ENCODE measurements around the gene SPATA46. TPM values are rescaled to one million over a fixed set of nuclear protein-coding genes. Genes with fewer than 3 reads are reported as not detected.

The SPATA46 gene
- total and polyA plus RNA-seq, 8 donors, result not detected

GRCh38 chr1:162367073-162367472 is 9.6 kb downstream of the SPATA46 start:
- Histone ChIP-seq H3K4me3 (no peak overlapping the region), H3K27me3 (no peaks in the 10 kb centered on the region), H3K4me1 (no peaks in the 10 kb centered on the region), H3K36me3 (no peaks in the 10 kb centered on the region), H3K27ac (no peak overlapping the region), H3K9me3 (no peaks in the 10 kb centered on the region)
- intact Hi-C loops (cut with DNase I), result no loop called here
- WGBS, 2 donors, result 93 to 95% methylated on average over 36 of the region's 36 CpGs
- TF ChIP-seq CTCF (IDR thresholded peaks at IDR 0.05), result no peak
- DNase-seq (no peak), ATAC-seq (no peak), FAIRE-seq (no peak)

DNA sequence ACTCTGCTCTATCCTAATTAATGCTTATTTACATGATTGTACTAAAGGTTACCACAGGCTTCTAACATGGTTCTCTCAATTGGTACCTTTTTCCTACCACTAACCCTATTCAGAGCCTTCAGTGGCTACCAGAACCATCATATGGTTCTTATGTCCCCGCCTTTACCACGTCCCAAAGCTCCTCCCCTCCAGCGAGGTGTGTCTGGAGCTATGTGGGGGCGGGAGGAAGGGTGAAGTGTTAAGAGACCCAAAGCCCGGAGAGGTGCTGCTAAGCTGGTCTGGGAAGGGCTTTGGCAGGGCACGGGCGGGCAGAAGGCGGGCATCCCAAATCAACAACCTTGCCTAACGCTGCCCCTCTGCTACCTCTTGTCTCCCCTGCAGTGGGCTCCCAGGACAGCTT is 10.0 kb downstream of the SPATA46 start:
- DNase-seq (no peak), FAIRE-seq (no peak), ATAC-seq (no peak)
- H3K4me3 ChIP-seq, result no peak overlapping the region
- H3K4me1 ChIP-seq, result no peaks in the 10 kb centered on the region
- WGBS, 2 donors, result 88 to 92% methylated on average over 9 of the region's 9 CpGs
- no peaks in the 10 kb centered on the region for H3K36me3 ChIP-seq
- H3K27ac ChIP-seq, result no peak overlapping the region
- TF ChIP-seq CTCF (IDR thresholded peaks at IDR 0.05), result no peak
- H3K9me3 ChIP-seq, result no peaks in the 10 kb centered on the region
- H3K27me3 ChIP-seq, result no peaks in the 10 kb centered on the region
- intact Hi-C loops (cut with DNase I), result no loop called here

DNA sequence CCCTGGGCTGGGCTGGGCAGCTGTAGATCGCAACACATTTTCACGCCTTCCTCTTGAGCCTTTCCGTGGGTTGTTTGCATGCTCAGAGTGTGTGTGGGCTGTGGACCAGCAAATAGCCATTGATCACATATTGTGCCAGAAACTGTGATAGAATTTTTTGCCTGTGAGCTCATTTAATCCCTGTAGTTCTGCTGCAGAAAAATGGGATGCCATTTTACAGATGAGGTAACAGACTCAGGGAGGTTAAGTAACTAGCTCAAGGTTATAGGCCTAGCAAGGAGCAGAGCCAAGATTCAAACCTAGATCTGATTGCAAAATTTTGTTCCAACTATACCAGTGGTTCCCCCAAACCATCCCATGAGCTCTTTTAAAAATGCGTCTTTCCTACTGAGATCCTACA is 10.5 kb downstream of the SPATA46 start:
- no peak for DNase-seq
- intact Hi-C loops (cut with DNase I), result no loop called here
- FAIRE-seq, result no peak
- Histone ChIP-seq H3K27me3 (no peaks in the 10 kb centered on the region), H3K4me3 (no peak overlapping the region), H3K9me3 (no peaks in the 10 kb centered on the region), H3K36me3 (no peaks in the 10 kb centered on the region), H3K27ac (no peak overlapping the region), H3K4me1 (no peaks in the 10 kb centered on the region)
- 66 to 70% methylated on average over 4 of the region's 4 CpGs for WGBS, 2 donors
- TF ChIP-seq CTCF (IDR thresholded peaks at IDR 0.05), result no peak
- no peak for ATAC-seq

DNA sequence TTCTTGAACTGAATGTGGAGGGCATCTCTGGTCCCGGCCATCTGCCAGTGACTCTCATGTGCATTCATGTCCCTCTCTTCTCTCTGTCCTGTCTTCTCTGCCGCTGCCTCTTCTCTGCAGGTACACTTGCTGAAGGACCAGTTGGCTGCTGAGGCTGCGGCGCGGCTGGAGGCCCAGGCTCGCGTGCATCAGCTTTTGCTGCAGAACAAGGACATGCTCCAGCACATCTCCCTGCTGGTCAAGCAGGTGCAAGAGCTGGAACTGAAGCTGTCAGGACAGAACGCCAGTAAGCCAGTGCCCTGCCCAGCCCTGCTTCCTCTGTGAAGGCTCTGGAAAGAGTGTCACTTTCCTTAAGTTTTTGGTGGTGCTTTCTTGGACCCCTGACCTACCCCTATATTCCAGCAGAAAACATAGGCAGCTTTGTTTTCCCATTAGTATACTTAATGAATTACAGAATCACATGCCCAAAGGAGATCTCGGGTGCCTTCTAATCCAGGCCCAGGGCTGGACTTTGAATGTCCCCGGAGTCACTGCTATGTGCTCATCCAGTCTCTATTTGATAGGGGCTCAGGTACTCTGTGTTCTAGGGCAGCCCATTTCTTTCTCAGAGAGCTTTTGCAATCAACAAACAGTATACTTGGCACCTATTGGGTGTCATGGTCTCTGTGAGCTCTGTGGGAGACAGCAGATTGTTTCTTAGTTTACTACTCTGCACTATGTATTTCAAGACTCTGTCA is 11.2 kb downstream of the SPATA46 start:
- intact Hi-C loops (cut with DNase I), result no loop called here
- Histone ChIP-seq H3K4me3 (no peak overlapping the region), H3K4me1 (no peaks in the 10 kb centered on the region), H3K27me3 (no peaks in the 10 kb centered on the region), H3K27ac (no peak overlapping the region), H3K9me3 (no peaks in the 10 kb centered on the region), H3K36me3 (no peaks in the 10 kb centered on the region)
- DNase-seq (no peak), FAIRE-seq (no peak), ATAC-seq (no peak)
- WGBS, 2 donors, result 90 to 96% methylated on average over 10 of the region's 10 CpGs
- TF ChIP-seq CTCF (IDR thresholded peaks at IDR 0.05), result no peak

GRCh38 chr1:162364498-162364897 is 12.2 kb downstream of the SPATA46 start:
- FAIRE-seq, result no peak
- no peak for ATAC-seq
- no peak for DNase-seq
- WGBS, 2 donors, result 94 to 100% methylated on average over 1 of the region's 1 CpG
- intact Hi-C loops (cut with DNase I), result no loop called here
- no peaks in the 10 kb centered on the region for H3K27me3 ChIP-seq
- H3K9me3 ChIP-seq, result no peaks in the 10 kb centered on the region
- H3K4me3 ChIP-seq, result no peak overlapping the region
- H3K27ac ChIP-seq, result no peak overlapping the region
- H3K4me1 ChIP-seq, result no peaks in the 10 kb centered on the region
- TF ChIP-seq CTCF (IDR thresholded peaks at IDR 0.05), result no peak
- H3K36me3 ChIP-seq, result no peaks in the 10 kb centered on the region

All from pancreas (tissue), 10 donors.